ENCODE results near the gene OTUD4. TPM values are rescaled to one million over a fixed set of nuclear protein-coding genes. Genes with fewer than 3 reads are reported as not detected.

Gene OTUD4
- polyA plus RNA-seq, 3 donors, result 7.5 to 14.4 (median 9.0) TPM

DNA sequence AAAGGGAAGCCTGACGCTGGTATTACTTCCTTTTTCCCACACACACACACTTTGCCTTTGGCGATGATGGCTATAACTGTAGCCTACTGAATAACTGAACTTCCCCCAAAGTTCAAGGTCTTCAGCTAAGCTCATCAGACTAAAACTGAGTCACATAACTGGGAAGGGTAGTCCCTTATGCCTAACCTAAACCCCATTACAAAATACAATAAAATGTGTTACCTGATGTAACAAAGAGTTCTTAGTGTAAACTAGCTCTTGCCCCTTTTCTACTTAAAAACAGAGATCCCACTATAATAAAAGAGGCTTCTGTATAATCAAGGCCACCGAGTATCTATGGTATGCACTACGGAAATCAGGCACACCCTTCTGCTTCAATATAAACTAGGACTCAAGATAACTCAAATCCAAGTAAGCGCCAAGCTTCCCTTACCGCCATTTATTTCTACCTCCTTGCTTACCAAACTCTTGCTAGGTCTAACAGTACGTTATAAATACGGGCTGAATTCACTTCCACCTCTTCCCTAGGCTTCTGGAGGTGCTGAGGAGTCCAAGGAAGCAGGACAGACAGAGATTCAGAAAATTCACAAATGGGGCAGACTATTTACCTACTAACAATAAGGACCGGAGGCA, 2.4 kb downstream of the OTUD4 start:
- peaks cover 44% of the 10 kb centered on the region for H4K20me1 ChIP-seq (ENCODE audit: insufficient read depth, low read length)
- WGBS (ENCODE audit: insufficient coverage), result 17% methylated on average over 4 of the region's 9 CpGs
- H3K9me3 ChIP-seq (replicated peaks in 1 of 2; ENCODE audit: control insufficient read depth in 1 of 2, insufficient read depth in 1 of 2, low read length in 2 of 2), result no peaks in the 10 kb centered on the region
- Mint-ChIP-seq H3K9me3 (no peaks in the 10 kb centered on the region), H3K4me3 (peak overlapping the region; percentile 85 to 93), H3K27me3 (ENCODE audit: low read depth in 3 of 3) (peaks cover 0 to 2% (median 2%) of the 10 kb centered on the region in 3 donors), H3K4me1 (peaks cover 41% of the 10 kb centered on the region), H3K36me3 (peaks cover 12 to 17% of the 10 kb centered on the region in 2 donors), H3K27ac (peak overlapping the region; percentile 92 to 98 (median 94))
- H2AFZ ChIP-seq (ENCODE audit: insufficient read depth, low read depth, low read length, poor library complexity, severe bottlenecking), result peak overlapping the region; percentile 52
- H3K9ac ChIP-seq (ENCODE audit: insufficient read depth, low read length, poor library complexity, severe bottlenecking), result peak overlapping the region; percentile 94
- intact Hi-C loops (cut with micrococcal nuclease), result no loop called here
- H3K27ac ChIP-seq (ENCODE audit: low read depth in 1 of 2, low read length in 2 of 2), result peak overlapping the region; percentile 75 to 93
- DNase-seq, result peak; percentile 82 to 93 (median 86)
- peaks cover 30 to 34% of the 10 kb centered on the region in 2 donors for H3K4me1 ChIP-seq (ENCODE audit: control insufficient read depth in 1 of 2, insufficient read depth in 2 of 2, low read length in 2 of 2)
- H3K4me3 ChIP-seq (replicated peaks in 1 of 3; ENCODE audit: low read depth in 2 of 3, low read length in 3 of 3), result peak overlapping the region; percentile 65 to 96 (median 80)
- peak overlapping the region; percentile 90 for H3K4me2 ChIP-seq (replicated peaks; ENCODE audit: extremely low read depth, low read length, poor library complexity, severe bottlenecking)
- no peaks in the 10 kb centered on the region for H3K27me3 ChIP-seq (ENCODE audit: control insufficient read depth in 2 of 2, insufficient read depth in 2 of 2, low read length in 2 of 2)
- H3K36me3 ChIP-seq (replicated peaks in 1 of 2; ENCODE audit: control insufficient read depth in 1 of 2, insufficient read depth in 2 of 2, low read length in 2 of 2), result peaks cover 9 to 20% of the 10 kb centered on the region in 2 donors
- peaks cover 70% of the 10 kb centered on the region for H3K79me2 ChIP-seq (ENCODE audit: insufficient read depth, low read length)
- TF ChIP-seq, protein P1, sequence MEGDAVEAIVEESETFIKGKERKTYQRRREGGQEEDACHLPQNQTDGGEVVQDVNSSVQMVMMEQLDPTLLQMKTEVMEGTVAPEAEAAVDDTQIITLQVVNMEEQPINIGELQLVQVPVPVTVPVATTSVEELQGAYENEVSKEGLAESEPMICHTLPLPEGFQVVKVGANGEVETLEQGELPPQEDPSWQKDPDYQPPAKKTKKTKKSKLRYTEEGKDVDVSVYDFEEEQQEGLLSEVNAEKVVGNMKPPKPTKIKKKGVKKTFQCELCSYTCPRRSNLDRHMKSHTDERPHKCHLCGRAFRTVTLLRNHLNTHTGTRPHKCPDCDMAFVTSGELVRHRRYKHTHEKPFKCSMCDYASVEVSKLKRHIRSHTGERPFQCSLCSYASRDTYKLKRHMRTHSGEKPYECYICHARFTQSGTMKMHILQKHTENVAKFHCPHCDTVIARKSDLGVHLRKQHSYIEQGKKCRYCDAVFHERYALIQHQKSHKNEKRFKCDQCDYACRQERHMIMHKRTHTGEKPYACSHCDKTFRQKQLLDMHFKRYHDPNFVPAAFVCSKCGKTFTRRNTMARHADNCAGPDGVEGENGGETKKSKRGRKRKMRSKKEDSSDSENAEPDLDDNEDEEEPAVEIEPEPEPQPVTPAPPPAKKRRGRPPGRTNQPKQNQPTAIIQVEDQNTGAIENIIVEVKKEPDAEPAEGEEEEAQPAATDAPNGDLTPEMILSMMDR (IDR thresholded peaks at IDR 0.05), result no peak

DNA sequence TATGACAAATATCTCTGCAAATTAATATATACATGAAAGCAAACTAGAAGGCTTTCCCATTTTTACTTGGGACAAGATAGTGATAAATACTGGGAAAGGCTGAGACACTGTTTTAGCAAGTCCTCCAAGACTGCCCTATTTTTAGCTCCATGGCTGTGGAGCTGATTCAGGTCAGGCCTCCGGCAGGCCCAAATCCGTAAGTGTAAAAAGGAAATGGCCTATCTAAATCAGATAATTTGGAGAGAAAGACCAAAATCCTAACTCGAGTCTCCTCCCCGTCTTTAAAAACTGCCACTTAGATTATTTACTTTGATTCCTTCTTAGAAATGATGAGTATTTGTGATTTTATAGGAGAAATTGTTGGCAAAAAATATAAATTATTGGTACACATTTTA, 2.9 kb downstream of the OTUD4 start:
- Histone ChIP-seq H2AFZ (ENCODE audit: insufficient read depth, low read depth, low read length, poor library complexity, severe bottlenecking) (peak overlapping the region; percentile 52), H3K9ac (ENCODE audit: insufficient read depth, low read length, poor library complexity, severe bottlenecking) (peak overlapping the region; percentile 15), H4K20me1 (ENCODE audit: insufficient read depth, low read length) (peaks cover 50% of the 10 kb centered on the region), H3K27ac (ENCODE audit: low read depth in 1 of 2, low read length in 2 of 2) (peak overlapping the region; percentile 75 to 93), H3K4me1 (ENCODE audit: control insufficient read depth in 1 of 2, insufficient read depth in 2 of 2, low read length in 2 of 2) (peaks cover 30 to 34% of the 10 kb centered on the region in 2 donors), H3K4me3 (replicated peaks in 1 of 3; ENCODE audit: low read depth in 2 of 3, low read length in 3 of 3) (peak overlapping the region; percentile 3 to 80 (median 35)), H3K4me2 (replicated peaks; ENCODE audit: extremely low read depth, low read length, poor library complexity, severe bottlenecking) (peak overlapping the region; percentile 90), H3K79me2 (ENCODE audit: insufficient read depth, low read length) (peaks cover 76% of the 10 kb centered on the region), H3K27me3 (ENCODE audit: control insufficient read depth in 2 of 2, insufficient read depth in 2 of 2, low read length in 2 of 2) (no peaks in the 10 kb centered on the region), H3K9me3 (replicated peaks in 1 of 2; ENCODE audit: control insufficient read depth in 1 of 2, insufficient read depth in 1 of 2, low read length in 2 of 2) (no peaks in the 10 kb centered on the region), H3K36me3 (replicated peaks in 1 of 2; ENCODE audit: control insufficient read depth in 1 of 2, insufficient read depth in 2 of 2, low read length in 2 of 2) (peaks cover 13 to 26% of the 10 kb centered on the region in 2 donors)
- Mint-ChIP-seq H3K4me1 (peaks cover 41% of the 10 kb centered on the region), H3K27me3 (ENCODE audit: low read depth in 3 of 3) (peaks cover 0 to 2% (median 2%) of the 10 kb centered on the region in 3 donors), H3K9me3 (no peaks in the 10 kb centered on the region), H3K36me3 (peaks cover 12 to 21% of the 10 kb centered on the region in 2 donors), H3K27ac (peak overlapping the region; percentile 92 to 98 (median 94)), H3K4me3 (peak overlapping the region; percentile 30 to 85)
- no peak for DNase-seq
- intact Hi-C loops (cut with micrococcal nuclease), result no loop called here
- TF ChIP-seq, protein P1 (IDR thresholded peaks at IDR 0.05), result no peak
- whole genome bisulfite sequencing (ENCODE audit: insufficient coverage), result no CpG with 5 or more reads among the region's 4 CpGs
